CD14-positive monocyte (primary cell): ENCODE results near the gene NPM1. TPM values are rescaled to one million over a fixed set of nuclear protein-coding genes. Genes with fewer than 3 reads are reported as not detected.

ENCODE experiments used
- DNase-seq, 3 donors: peaks; one replicate each; pipeline ENCODE4 v3.0.0-alpha.2; 2011 to 2022
- H2AFZ ChIP-seq: 2 replicates; pipeline ENCODE4 v1.6.0; 2012; ENCODE audit warnings: mild to moderate bottlenecking, low read depth, low read length, inconsistent platforms; ENCODE audit not compliant: insufficient read depth, poor library complexity, severe bottlenecking
- H3K27ac ChIP-seq, 2 donors: 1 replicate in 1 of 2; 2 replicates in 1 of 2; pipeline ENCODE4 v1.5.1; 2012 to 2013; ENCODE audit warnings: low read length in 2 of 2, control low read depth in 1 of 2, inconsistent platforms in 1 of 2, low read depth in 1 of 2, mild to moderate bottlenecking in 1 of 2
- H3K27me3 ChIP-seq, 2 donors: one replicate each; pipeline versions ENCODE4 v1.6.0 to v1.6.1; 2011 to 2013; ENCODE audit warnings: low read length in 2 of 2; ENCODE audit not compliant: control insufficient read depth in 2 of 2, insufficient read depth in 2 of 2
- H3K36me3 ChIP-seq, 2 donors: replicated peaks in 1 of 2; 1 replicate in 1 of 2; 2 replicates in 1 of 2; pipeline versions ENCODE4 v1.5.1 to v1.6.1; 2012 to 2013; ENCODE audit warnings: low read length in 2 of 2, control low read depth in 1 of 2, inconsistent platforms in 1 of 2, mild to moderate bottlenecking in 1 of 2; ENCODE audit not compliant: insufficient read depth in 2 of 2, control insufficient read depth in 1 of 2
- H3K4me1 ChIP-seq, 2 donors: 1 replicate in 1 of 2; 2 replicates in 1 of 2; pipeline versions ENCODE4 v1.5.1 to v1.6.1; 2012 to 2013; ENCODE audit warnings: low read length in 2 of 2, control low read depth in 1 of 2, inconsistent platforms in 1 of 2, mild to moderate bottlenecking in 1 of 2, moderate library complexity in 1 of 2; ENCODE audit not compliant: insufficient read depth in 2 of 2, control insufficient read depth in 1 of 2
- H3K4me2 ChIP-seq: replicated peaks from 2 replicates; pipeline ENCODE3; 2012; ENCODE audit warnings: low read length, moderate library complexity, mild to moderate bottlenecking; ENCODE audit not compliant: poor library complexity, severe bottlenecking; ENCODE audit errors: extremely low read depth
- H3K4me3 ChIP-seq, 3 experiments: fragments of 200-600 bp in 1 of 3; sonication (generic) in 1 of 3; replicated peaks in 1 of 3; 1 replicate in 2 of 3; 2 replicates in 1 of 3; pipeline ENCODE4 v1.5.1; 2011 to 2013; ENCODE audit warnings: low read length in 3 of 3, mild to moderate bottlenecking in 3 of 3, control low read depth in 2 of 3, low read depth in 2 of 3, inconsistent platforms in 1 of 3, moderate library complexity in 1 of 3
- H3K79me2 ChIP-seq: 2 replicates; pipeline ENCODE4 v1.6.0; 2012; ENCODE audit warnings: mild to moderate bottlenecking, control low read depth, inconsistent platforms, low read length, moderate library complexity; ENCODE audit not compliant: insufficient read depth
- H3K9ac ChIP-seq: 2 replicates; pipeline ENCODE4 v1.6.0; 2017; ENCODE audit warnings: low read length, mild to moderate bottlenecking; ENCODE audit not compliant: insufficient read depth, poor library complexity, severe bottlenecking
- H3K9me3 ChIP-seq, 2 donors: replicated peaks in 1 of 2; 1 replicate in 1 of 2; 2 replicates in 1 of 2; pipeline versions ENCODE4 v1.5.1 to v1.6.1; 2012 to 2013; ENCODE audit warnings: low read length in 2 of 2, control low read depth in 1 of 2; ENCODE audit not compliant: control insufficient read depth in 1 of 2, insufficient read depth in 1 of 2
- H4K20me1 ChIP-seq: 2 replicates; pipeline ENCODE4 v1.6.0; 2012; ENCODE audit warnings: mild to moderate bottlenecking, low read length, control low read depth, moderate library complexity; ENCODE audit not compliant: insufficient read depth
- H3K27ac Mint-ChIP-seq, 7 donors: one replicate each; pipeline ENCODE4 v1.8.0; 2020; ENCODE audit warnings: mild to moderate bottlenecking in 7 of 7, mixed read lengths in 7 of 7, moderate library complexity in 6 of 7, inconsistent platforms in 2 of 7
- H3K27me3 Mint-ChIP-seq, 3 donors: one replicate each; pipeline ENCODE4 v1.8.0; 2021 to 2022; ENCODE audit warnings: low read depth in 3 of 3, mild to moderate bottlenecking in 3 of 3, mixed read lengths in 3 of 3, moderate library complexity in 3 of 3, inconsistent platforms in 1 of 3
- H3K36me3 Mint-ChIP-seq, 2 donors: one replicate each; pipeline ENCODE4 v1.8.0; 2020; ENCODE audit warnings: mixed read lengths in 2 of 2, inconsistent platforms in 1 of 2, mild to moderate bottlenecking in 1 of 2
- H3K4me1 Mint-ChIP-seq: one replicate; pipeline ENCODE4 v1.8.0; 2020; ENCODE audit warnings: mild to moderate bottlenecking, mixed read lengths
- H3K4me3 Mint-ChIP-seq, 2 donors: one replicate each; pipeline ENCODE4 v1.8.0; 2020; ENCODE audit warnings: mild to moderate bottlenecking in 2 of 2, mixed read lengths in 2 of 2, moderate library complexity in 1 of 2
- H3K9me3 Mint-ChIP-seq, 7 donors: one replicate each; pipeline ENCODE4 v1.8.0; 2020 to 2022; ENCODE audit warnings: mixed read lengths in 7 of 7, mild to moderate bottlenecking in 6 of 7, moderate library complexity in 6 of 7, inconsistent platforms in 2 of 7
- CTCF ChIP-seq: fragments of 200-600 bp; IDR thresholded peaks from one replicate; pipeline ENCODE4 v1.8.0; 2022; ENCODE audit warnings: antibody characterized with exemption, mild to moderate bottlenecking
- WGBS: methylation state at CpG from one replicate; pipeline ENCODE4 v1.1.5; 2013; ENCODE audit warnings: missing lambda C conversion rate; ENCODE audit not compliant: insufficient coverage; 5-methylcytosine and 5-hydroxymethylcytosine counted together
- intact Hi-C, 2 donors: fragments of 100-400 bp; cut with micrococcal nuclease; formaldehyde crosslinking; loops; one replicate each; pipeline versions ENCODE4 v1.15.0 to v1.15.1; 2023
- polyA plus RNA-seq, 3 donors: library from polyadenylated mRNA; depleted of rRNA in 1 of 3; unstranded in 2 of 3; stranded (reverse) in 1 of 3; fragments of 300-500 nt in 2 of 3; fragments of >200 nt in 1 of 3; fragmentation: Illumina TruSeq in 2 of 3; gene quantifications; 1 replicate in 2 of 3; 2 replicates in 1 of 3; pipeline ENCODE4 v1.2.3, GENCODE V29; 2012 to 2021
- small RNA-seq: library from RNA; depleted of rRNA; stranded (forward); fragments of <200 nt; gene quantifications from one replicate; pipeline ENCODE3, GENCODE V24; 2012; ENCODE audit warnings: low read depth; ENCODE audit not compliant: insufficient read length

NPM1 gene
- polyA plus RNA-seq, 3 donors: 102 to 191 (median 188) TPM

GRCh38 chr5:171459839-171460238, 72.2 kb downstream of the NPM1 start:
- H3K4me3 ChIP-seq: no peak overlapping the region
- no peaks in the 10 kb centered on the region for H3K36me3 ChIP-seq
- no peaks in the 10 kb centered on the region for H3K36me3 Mint-ChIP-seq
- H4K20me1 ChIP-seq: no peaks in the 10 kb centered on the region
- H3K4me1 ChIP-seq: no peaks in the 10 kb centered on the region
- TF ChIP-seq CTCF: no peak
- H3K9me3 Mint-ChIP-seq: peaks cover 0 to 1% (median 0%) of the 10 kb centered on the region in 7 donors
- no peak overlapping the region for H3K4me3 Mint-ChIP-seq
- WGBS: 94% methylated on average over 5 of the region's 6 CpGs
- intact Hi-C loops: no loop called here
- H3K9ac ChIP-seq: no peak overlapping the region
- no peak overlapping the region for H3K4me2 ChIP-seq
- no peak overlapping the region for H3K27ac ChIP-seq
- no peak for DNase-seq
- no peaks in the 10 kb centered on the region for H3K4me1 Mint-ChIP-seq
- H3K27me3 Mint-ChIP-seq: peaks cover 5 to 10% (median 8%) of the 10 kb centered on the region in 3 donors
- H3K27ac Mint-ChIP-seq: no peak overlapping the region
- H3K9me3 ChIP-seq: no peaks in the 10 kb centered on the region
- no peaks in the 10 kb centered on the region for H3K27me3 ChIP-seq
- no peak overlapping the region for H2AFZ ChIP-seq
- no peaks in the 10 kb centered on the region for H3K79me2 ChIP-seq

Small RNAs within 50 kb of the gene (small RNA-seq; reads per million reads assigned to genes)
- gene AC091980.1: not detected
- gene MIR3912: not detected
- gene RN7SL339P: not detected
- not detected for gene SNORA70J

Other genes with a start within 250 kb of the NPM1 start
- not detected for gene TLX3, start 78.6 kb upstream of the NPM1 start, polyA plus RNA-seq
- gene FGF18, start 31.8 kb downstream of the NPM1 start, polyA plus RNA-seq: not detected